IMR-90 (cell line): Measurements from ENCODE around the gene FAM227B. TPM values are rescaled to one million over a fixed set of nuclear protein-coding genes. Genes with fewer than 3 reads are reported as not detected.

Experiments used
- ATAC-seq: fragments of 200-7000 bp; cut with Tn5 transposase; 2 replicates; pipeline ENCODE4 v1.9.1; 2020; ENCODE audit warnings: low read depth, mild to moderate bottlenecking, moderate library complexity
- BruUV-seq: library from RNA; stranded (reverse); fragments of 400-500 nt; replicated peaks from 2 replicates; lab custom pipeline; 2021; lab: Mats Ljungman, UMichigan
- CTCF ChIA-PET: fragments of 300-600 bp; formaldehyde crosslinking; extraction: SDS; loops from one replicate; lab custom pipeline; 2021; ENCODE audit warnings: antibody characterized with exemption; lab: Yijun Ruan, JAX
- POLR2A ChIA-PET: fragments of 300-600 bp; sonication (Branson Sonifier 250); formaldehyde crosslinking; loops from one replicate; lab custom pipeline; 2022; ENCODE audit warnings: antibody characterized with exemption; ENCODE audit not compliant: unreplicated experiment; lab: Charles Lee
- DNase-seq: peaks from one replicate; pipeline ENCODE4 v3.0.0; 2013
- H2AFZ ChIP-seq: replicated peaks from 2 replicates; pipeline ENCODE3; 2013; ENCODE audit warnings: low read length, mild to moderate bottlenecking; ENCODE audit not compliant: poor library complexity
- H2AK5ac ChIP-seq: 2 replicates; pipeline ENCODE4 v1.6.1; 2013; ENCODE audit warnings: low read depth, low read length, inconsistent platforms
- H2AK9ac ChIP-seq: replicated peaks from 2 replicates; pipeline ENCODE3; 2013; ENCODE audit warnings: mild to moderate bottlenecking, low read depth, low read length, moderate library complexity; ENCODE audit not compliant: poor library complexity
- H2BK120ac ChIP-seq: 2 replicates; pipeline ENCODE4 v1.6.1; 2013; ENCODE audit warnings: low read depth, low read length, inconsistent platforms
- H2BK15ac ChIP-seq: 3 replicates; pipeline ENCODE4 v1.6.1; 2013; ENCODE audit warnings: low read depth, low read length, inconsistent platforms
- H2BK20ac ChIP-seq: 2 replicates; pipeline ENCODE4 v1.6.1; 2013; ENCODE audit warnings: low read depth, mild to moderate bottlenecking, inconsistent platforms, low read length, moderate library complexity
- H2BK5ac ChIP-seq: 2 replicates; pipeline ENCODE4 v1.6.1; 2013; ENCODE audit warnings: mild to moderate bottlenecking, low read depth, low read length, inconsistent platforms; ENCODE audit not compliant: poor library complexity, severe bottlenecking
- H3K14ac ChIP-seq: replicated peaks from 2 replicates; pipeline ENCODE4 v1.6.1; 2013; ENCODE audit warnings: low read depth, low read length, inconsistent platforms
- H3K18ac ChIP-seq: 2 replicates; pipeline ENCODE4 v1.6.1; 2013; ENCODE audit warnings: low read depth, low read length, control low read depth
- H3K23ac ChIP-seq: 2 replicates; pipeline ENCODE4 v1.6.1; 2013; ENCODE audit warnings: low read depth, low read length, inconsistent platforms
- H3K27ac ChIP-seq: 2 replicates; pipeline ENCODE4 v1.5.1; 2013; ENCODE audit warnings: mild to moderate bottlenecking, control low read depth, low read length; ENCODE audit not compliant: insufficient read depth
- H3K27me3 ChIP-seq: 2 replicates; pipeline ENCODE4 v1.6.1; 2013; ENCODE audit warnings: low read length; ENCODE audit not compliant: control insufficient read depth, insufficient read depth
- H3K36me3 ChIP-seq: 2 replicates; pipeline ENCODE4 v1.6.1; 2013; ENCODE audit warnings: low read length, mixed read lengths; ENCODE audit not compliant: control insufficient read depth, insufficient read depth
- H3K4ac ChIP-seq: 2 replicates; pipeline ENCODE4 v1.6.1; 2013; ENCODE audit warnings: low read depth, low read length, inconsistent platforms
- H3K4me1 ChIP-seq: 2 replicates; pipeline ENCODE4 v1.6.1; 2013; ENCODE audit warnings: low read length, mixed read lengths; ENCODE audit not compliant: control insufficient read depth, insufficient read depth
- H3K4me2 ChIP-seq: 2 replicates; pipeline ENCODE4 v1.6.1; 2013; ENCODE audit warnings: low read depth, mild to moderate bottlenecking, control low read depth, low read length, moderate library complexity
- H3K4me3 ChIP-seq: 2 replicates; pipeline ENCODE4 v1.5.1; 2013; ENCODE audit warnings: low read depth, mild to moderate bottlenecking, control low read depth, low read length, moderate library complexity; ENCODE audit not compliant: insufficient read depth
- H3K56ac ChIP-seq: 2 replicates; pipeline ENCODE4 v1.6.1; 2013; ENCODE audit warnings: low read length, inconsistent platforms; ENCODE audit not compliant: insufficient read depth; ENCODE audit errors: extremely low read depth
- H3K79me1 ChIP-seq, 2 experiments: 2 replicates each; pipeline ENCODE4 v1.6.1; 2013; ENCODE audit warnings: low read length in 2 of 2, inconsistent platforms in 1 of 2, low read depth in 1 of 2
- H3K9ac ChIP-seq: 2 replicates; pipeline ENCODE4 v1.6.1; 2013; ENCODE audit warnings: low read depth, low read length, control low read depth
- H3K9me1 ChIP-seq: 2 replicates; pipeline ENCODE4 v1.6.1; 2013; ENCODE audit warnings: low read length, inconsistent platforms; ENCODE audit not compliant: insufficient read depth
- H3K9me3 ChIP-seq: 2 replicates; pipeline ENCODE4 v1.6.1; 2013; ENCODE audit warnings: low read length; ENCODE audit not compliant: control insufficient read depth, insufficient read depth
- H4K20me1 ChIP-seq: 2 replicates; pipeline ENCODE4 v1.6.1; 2013; ENCODE audit warnings: low read length, inconsistent platforms; ENCODE audit not compliant: insufficient read depth
- H4K5ac ChIP-seq: 2 replicates; pipeline ENCODE4 v1.6.1; 2013; ENCODE audit warnings: mild to moderate bottlenecking, low read depth, low read length, control low read depth
- H4K8ac ChIP-seq, 2 experiments: 2 replicates each; pipeline ENCODE4 v1.6.1; 2013; ENCODE audit warnings: low read depth in 2 of 2, low read length in 2 of 2, control low read depth in 1 of 2, inconsistent platforms in 1 of 2
- H4K91ac ChIP-seq: 2 replicates; pipeline ENCODE4 v1.6.1; 2013; ENCODE audit warnings: low read depth, low read length, inconsistent platforms; ENCODE audit not compliant: insufficient read depth
- CEBPB ChIP-seq: IDR thresholded peaks from 2 replicates; pipeline ENCODE4 v1.6.1; 2012; ENCODE audit warnings: low read depth, low read length, improper control_type of control experiment
- SMC3 ChIP-seq: fragments of 150-350 bp; IDR thresholded peaks from 2 replicates; pipeline ENCODE4 v1.6.1; 2016; ENCODE audit warnings: low read depth, mild to moderate bottlenecking, antibody characterized with exemption, low read length, moderate library complexity
- WGBS, 2 experiments: methylation state at CpG; one replicate each; pipeline versions ENCODE4 v1.1.5 to v1.1.7; 2013; ENCODE audit warnings: missing lambda C conversion rate in 2 of 2; ENCODE audit not compliant: insufficient read length in 1 of 2; ENCODE audit errors: extremely low coverage in 2 of 2; 5-methylcytosine and 5-hydroxymethylcytosine counted together
- dilution Hi-C: fragments of 300-500 bp; cut with HindIII; formaldehyde crosslinking; loops from one replicate; pipeline ENCODE4 v1.14.3; 2018; ENCODE audit warnings: low sequenced_read_pairs; ENCODE audit not compliant: unreplicated experiment
- in situ Hi-C: fragments of 300-500 bp; cut with MboI; formaldehyde crosslinking; loops from 3 replicates; pipeline ENCODE4 v1.14.3; 2019; ENCODE audit warnings: low sequenced_read_pairs, inconsistent platforms, mixed read lengths
- intact Hi-C: fragments of 100-400 bp; cut with micrococcal nuclease; formaldehyde crosslinking; loops from 2 replicates; pipeline ENCODE4 v1.10.0; 2022
- polyA plus RNA-seq, 3 experiments: library from polyadenylated mRNA; depleted of rRNA; stranded (reverse); fragments of >200 nt; gene quantifications; 2 replicates each; pipeline ENCODE4 v1.2.3, GENCODE V29; 2012; ENCODE audit warnings: low replicate concordance in 1 of 3
- total RNA-seq: library from RNA; depleted of rRNA; stranded (reverse); fragments of >200 nt; gene quantifications from 2 replicates; pipeline ENCODE4 v1.2.3, GENCODE V29; 2012

Gene FAM227B
- total and polyA plus RNA-seq, 2 of the 4 experiments (the other 2 are of a cell fraction) = 1.8 to 3.0 TPM

DNA sequence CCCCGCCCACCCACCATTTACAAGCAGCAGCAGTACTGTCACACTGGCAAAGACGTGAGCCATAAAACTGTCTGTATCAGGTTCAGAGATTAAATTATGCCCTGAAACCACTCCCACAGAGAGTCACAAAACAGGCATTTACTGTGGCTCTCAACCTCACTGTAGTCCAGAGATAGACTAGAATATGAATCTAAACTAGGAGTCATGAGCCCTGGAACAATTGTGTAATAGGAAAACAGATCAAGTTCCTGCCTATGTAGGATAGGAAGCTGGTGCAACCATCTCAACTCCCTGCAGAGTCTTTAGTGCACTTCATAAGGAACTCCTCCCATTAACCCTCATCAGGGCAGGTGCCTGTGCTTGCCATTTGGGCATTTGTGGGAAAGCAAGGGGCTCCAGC lies 61.7 kb downstream of the FAM227B start:
- Histone ChIP-seq H2AK9ac (no peak overlapping the region), H3K27ac (no peak overlapping the region), H3K14ac (no peak overlapping the region; the same call in 1 of the 2 replicates), H4K91ac (no peak overlapping the region), H3K56ac (no peak overlapping the region), H3K4me2 (no peak overlapping the region), H3K4me1 (no peaks in the 10 kb centered on the region), H3K9ac (no peak overlapping the region), H3K79me1 (no peaks in the 10 kb centered on the region), H2AK5ac (no peak overlapping the region), H3K9me1 (no peaks in the 10 kb centered on the region), H4K5ac (no peak overlapping the region), H3K4ac (no peak overlapping the region), H3K36me3 (no peaks in the 10 kb centered on the region), H4K8ac (no peak overlapping the region), H3K18ac (no peak overlapping the region), H3K4me3 (no peak overlapping the region), H3K27me3 (no peaks in the 10 kb centered on the region), H2BK20ac (no peak overlapping the region), H2BK15ac (no peak overlapping the region), H3K9me3 (peaks cover 7% of the 10 kb centered on the region), H2BK5ac (no peak overlapping the region), H4K20me1 (no peaks in the 10 kb centered on the region), H3K23ac (no peak overlapping the region), H2AFZ (no peak overlapping the region), H2BK120ac (no peak overlapping the region)
- intact Hi-C loops (no loop called here), in situ Hi-C loops (no loop called here), dilution Hi-C loops (no loop called here)
- ATAC-seq (peak; percentile 86), DNase-seq (peak; percentile 53)
- ChIA-PET POLR2A (no interaction called here), CTCF (no interaction called here)
- no TSS peak for BruUV-seq
- TF ChIP-seq SMC3 (no peak), CEBPB (peak; percentile 49)
- 62% methylated on average over 2 of the region's 2 CpGs; no CpG with 5 or more reads in 1 of the 2 experiments for WGBS, 2 experiments
